Glutamatergic neuron (in vitro differentiated cells): ENCODE results near the gene FCER1G. TPM values are rescaled to one million over a fixed set of nuclear protein-coding genes. Genes with fewer than 3 reads are reported as not detected.

Experiments used
- DNase-seq: peaks from one replicate; pipeline ENCODE4 v3.0.0; 2022
- H3K27ac Mint-ChIP-seq: one replicate; pipeline ENCODE4 v1.8.0; 2020; ENCODE audit warnings: mild to moderate bottlenecking, mixed read lengths, inconsistent platforms; ENCODE audit not compliant: unreplicated experiment
- H3K27me3 Mint-ChIP-seq: one replicate; pipeline ENCODE4 v1.8.0; 2020; ENCODE audit warnings: mild to moderate bottlenecking, moderate library complexity, mixed read lengths, inconsistent platforms; ENCODE audit not compliant: unreplicated experiment
- H3K36me3 Mint-ChIP-seq: one replicate; pipeline ENCODE4 v1.8.0; 2020; ENCODE audit warnings: mild to moderate bottlenecking, mixed read lengths, inconsistent platforms; ENCODE audit not compliant: unreplicated experiment
- H3K4me1 Mint-ChIP-seq: one replicate; pipeline ENCODE4 v1.8.0; 2020; ENCODE audit warnings: mild to moderate bottlenecking, low read depth, mixed read lengths, inconsistent platforms; ENCODE audit not compliant: unreplicated experiment
- H3K4me3 Mint-ChIP-seq: one replicate; pipeline ENCODE4 v1.8.0; 2020; ENCODE audit warnings: mild to moderate bottlenecking, mixed read lengths, inconsistent platforms; ENCODE audit not compliant: unreplicated experiment
- H3K9me3 Mint-ChIP-seq: one replicate; pipeline ENCODE4 v1.8.0; 2020; ENCODE audit warnings: mild to moderate bottlenecking, moderate library complexity, mixed read lengths, inconsistent platforms; ENCODE audit not compliant: unreplicated experiment
- microRNA-seq: library from miRNA; unstranded; fragments of <30 nt; microRNA quantifications from one replicate; pipeline ENCODE4, GENCODE V29; 2020; ENCODE audit not compliant: unreplicated experiment
- total RNA-seq: library from RNA; stranded (reverse); fragmentation: NEBNext Ultra II Directional; extraction: Animal tissue kit (Norgen Biotek cat#: 25700); gene quantifications from one replicate; pipeline ENCODE4 v1.2.1, GENCODE V29; 2021; ENCODE audit not compliant: unreplicated experiment
- TF ChIP-seq, protein P1 (sequence below): fragments of 200-600 bp; sonication (generic); IDR thresholded peaks from one replicate; pipeline ENCODE4 v1.5.0; 2021; ENCODE audit not compliant: partially characterized antibody, unreplicated experiment

FCER1G gene
- total RNA-seq, 1 donor from 2014 or later: 1.3 TPM

DNA sequence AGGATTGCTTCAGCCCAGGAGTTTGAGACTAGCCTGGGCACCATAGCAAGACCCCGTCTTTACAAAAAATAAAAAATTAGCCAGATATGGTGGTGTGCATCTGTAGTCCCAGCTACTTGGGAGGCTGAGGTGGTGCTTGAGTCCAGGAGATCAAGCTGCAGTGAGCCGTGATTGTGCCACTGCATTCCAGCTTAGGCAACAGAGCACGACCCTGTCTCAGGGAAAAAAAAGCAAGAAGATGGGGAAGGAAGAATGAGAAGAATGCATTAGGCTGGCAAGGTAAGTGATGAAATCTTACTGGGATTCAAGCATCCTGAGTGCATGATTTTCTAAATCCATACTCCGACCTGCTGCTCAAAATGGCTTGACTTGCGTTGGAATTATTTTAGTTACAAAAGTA is 50.2 kb downstream of the FCER1G start:
- H3K4me1 Mint-ChIP-seq: peaks cover 15% of the 10 kb centered on the region
- TF ChIP-seq, protein P1, sequence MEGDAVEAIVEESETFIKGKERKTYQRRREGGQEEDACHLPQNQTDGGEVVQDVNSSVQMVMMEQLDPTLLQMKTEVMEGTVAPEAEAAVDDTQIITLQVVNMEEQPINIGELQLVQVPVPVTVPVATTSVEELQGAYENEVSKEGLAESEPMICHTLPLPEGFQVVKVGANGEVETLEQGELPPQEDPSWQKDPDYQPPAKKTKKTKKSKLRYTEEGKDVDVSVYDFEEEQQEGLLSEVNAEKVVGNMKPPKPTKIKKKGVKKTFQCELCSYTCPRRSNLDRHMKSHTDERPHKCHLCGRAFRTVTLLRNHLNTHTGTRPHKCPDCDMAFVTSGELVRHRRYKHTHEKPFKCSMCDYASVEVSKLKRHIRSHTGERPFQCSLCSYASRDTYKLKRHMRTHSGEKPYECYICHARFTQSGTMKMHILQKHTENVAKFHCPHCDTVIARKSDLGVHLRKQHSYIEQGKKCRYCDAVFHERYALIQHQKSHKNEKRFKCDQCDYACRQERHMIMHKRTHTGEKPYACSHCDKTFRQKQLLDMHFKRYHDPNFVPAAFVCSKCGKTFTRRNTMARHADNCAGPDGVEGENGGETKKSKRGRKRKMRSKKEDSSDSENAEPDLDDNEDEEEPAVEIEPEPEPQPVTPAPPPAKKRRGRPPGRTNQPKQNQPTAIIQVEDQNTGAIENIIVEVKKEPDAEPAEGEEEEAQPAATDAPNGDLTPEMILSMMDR: no peak
- no peak overlapping the region for H3K27ac Mint-ChIP-seq
- H3K4me3 Mint-ChIP-seq: no peak overlapping the region
- DNase-seq: no peak
- peaks cover 3% of the 10 kb centered on the region for H3K27me3 Mint-ChIP-seq
- no peaks in the 10 kb centered on the region for H3K36me3 Mint-ChIP-seq
- H3K9me3 Mint-ChIP-seq: peaks cover 2% of the 10 kb centered on the region

DNA sequence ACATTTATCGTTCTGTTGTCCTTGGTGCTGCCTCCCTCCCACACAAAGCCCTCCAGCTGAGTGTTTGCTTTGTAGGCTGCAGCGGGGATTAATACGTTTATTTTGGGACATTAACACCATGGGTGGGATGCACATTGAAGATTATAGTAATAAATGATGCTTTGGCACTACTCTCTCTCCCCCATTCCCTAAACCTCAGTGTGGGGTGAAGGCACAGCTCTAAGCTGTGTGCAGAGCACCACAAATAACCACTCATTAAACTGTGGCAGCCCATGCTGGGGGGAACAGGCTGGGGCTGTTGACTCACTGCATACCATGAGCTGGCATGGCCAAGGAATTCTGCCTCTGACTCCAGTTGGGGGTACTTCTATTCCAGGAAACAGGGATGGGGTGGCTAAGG is 51.1 kb downstream of the FCER1G start:
- Mint-ChIP-seq H3K9me3 (no peaks in the 10 kb centered on the region), H3K27ac (no peak overlapping the region), H3K4me1 (peaks cover 7% of the 10 kb centered on the region)

DNA sequence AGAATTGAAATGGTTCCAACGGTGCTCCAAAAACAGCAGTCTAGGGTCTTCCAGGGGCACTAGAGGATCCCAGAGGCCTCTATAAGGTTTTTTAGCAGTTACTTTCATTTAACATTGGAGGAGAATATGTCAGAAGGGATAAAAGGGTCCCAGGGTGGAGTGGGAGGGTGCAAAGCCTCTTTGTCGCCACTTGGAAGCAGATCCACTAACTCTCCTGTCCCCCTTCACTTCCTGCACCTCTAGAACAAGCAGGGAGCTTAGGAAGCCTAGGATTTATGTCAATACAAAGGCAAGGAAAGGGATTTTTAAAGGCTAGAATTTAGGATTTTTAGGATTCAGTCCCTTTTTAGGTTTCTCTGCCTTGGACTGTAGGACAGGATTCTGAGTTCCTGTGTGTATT is 51.7 kb downstream of the FCER1G start:
- no peaks in the 10 kb centered on the region for H3K27me3 Mint-ChIP-seq
- TF ChIP-seq, protein P1: no peak
- H3K9me3 Mint-ChIP-seq: no peaks in the 10 kb centered on the region
- no peaks in the 10 kb centered on the region for H3K36me3 Mint-ChIP-seq
- no peak overlapping the region for H3K4me3 Mint-ChIP-seq
- DNase-seq: no peak
- peaks cover under 1% of the 10 kb centered on the region for H3K4me1 Mint-ChIP-seq
- H3K27ac Mint-ChIP-seq: no peak overlapping the region

More for the DNA sequence above, 51.1 kb downstream of the FCER1G start:
- Mint-ChIP-seq H3K36me3 (no peaks in the 10 kb centered on the region), H3K4me3 (no peak overlapping the region), H3K27me3 (no peaks in the 10 kb centered on the region)
- TF ChIP-seq, protein P1: no peak
- no peak for DNase-seq

DNA sequence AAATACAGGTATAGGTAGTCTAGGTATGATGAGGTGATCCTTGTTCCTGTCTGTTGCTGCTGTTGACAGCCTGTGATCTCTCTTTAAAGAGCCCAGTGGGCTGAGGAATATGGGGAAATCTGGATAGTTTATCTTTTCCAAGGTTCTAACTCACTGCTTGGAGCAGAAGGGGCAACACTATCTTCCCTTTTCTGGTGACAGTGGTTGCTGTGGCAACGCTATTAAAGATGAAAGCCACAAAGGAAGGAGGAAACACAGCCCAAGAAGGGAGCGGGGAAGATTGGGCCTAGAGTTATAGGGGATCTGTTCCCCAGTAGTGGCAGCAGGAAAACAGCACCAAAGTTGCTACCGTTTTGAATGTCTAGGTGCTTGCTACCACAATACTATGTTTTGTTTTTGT is 52.2 kb downstream of the FCER1G start:
- TF ChIP-seq, protein P1: no peak
- no peaks in the 10 kb centered on the region for H3K4me1 Mint-ChIP-seq
- H3K36me3 Mint-ChIP-seq: no peaks in the 10 kb centered on the region
- no peak for DNase-seq
- no peaks in the 10 kb centered on the region for H3K27me3 Mint-ChIP-seq
- no peak overlapping the region for H3K4me3 Mint-ChIP-seq
- no peak overlapping the region for H3K27ac Mint-ChIP-seq
- H3K9me3 Mint-ChIP-seq: no peaks in the 10 kb centered on the region

Small RNA genes within 50 kb of the gene (microRNA-seq; reads per million reads assigned to microRNA genes)
- gene MIR5187: 5.4 reads per million, percentile 34 among the genes with 10 or more reads in this experiment

Other genes starting within 250 kb of the FCER1G start
- gene F11R, start 194.1 kb upstream of the FCER1G start, total RNA-seq: 7.7 TPM
- 24.2 TPM for gene TSTD1, start 176.3 kb upstream of the FCER1G start, total RNA-seq
- 158 TPM for gene USF1, start 169.3 kb upstream of the FCER1G start, total RNA-seq
- not detected for gene ARHGAP30, start 145.4 kb upstream of the FCER1G start, total RNA-seq
- gene NECTIN4, start 125.7 kb upstream of the FCER1G start, total RNA-seq: 0.39 TPM
- gene KLHDC9, start 116.9 kb upstream of the FCER1G start, total RNA-seq: 10.9 TPM
- 83.7 TPM for gene PFDN2, start 97.3 kb upstream of the FCER1G start, total RNA-seq
- 40.2 TPM for gene NIT1, start 97.2 kb upstream of the FCER1G start, total RNA-seq
- 34.6 TPM for gene DEDD, start 82.6 kb upstream of the FCER1G start, total RNA-seq
- 59.2 TPM for gene UFC1, start 61.3 kb upstream of the FCER1G start, total RNA-seq
- gene USP21, start 55.8 kb upstream of the FCER1G start, total RNA-seq: 21.5 TPM
- 53.2 TPM for gene PPOX, start 48.9 kb upstream of the FCER1G start, total RNA-seq
- 35.7 TPM for gene B4GALT3, start 37.8 kb upstream of the FCER1G start, total RNA-seq
- 12.3 TPM for gene ADAMTS4, start 16.2 kb upstream of the FCER1G start, total RNA-seq
- 112 TPM for gene NDUFS2, start 12.9 kb upstream of the FCER1G start, total RNA-seq
- not detected for gene APOA2, start 8.3 kb downstream of the FCER1G start, total RNA-seq
- 20.7 TPM for gene TOMM40L, start 10.8 kb downstream of the FCER1G start, total RNA-seq
- gene NR1I3, start 22.9 kb downstream of the FCER1G start, total RNA-seq: not detected
- 1.1 TPM for gene PCP4L1, start 43.5 kb downstream of the FCER1G start, total RNA-seq
- gene MPZ, start 94.7 kb downstream of the FCER1G start, total RNA-seq: 16.4 TPM
- 170 TPM for gene SDHC, start 99.1 kb downstream of the FCER1G start, total RNA-seq
- gene CFAP126, start 152.6 kb downstream of the FCER1G start, total RNA-seq: not detected